Neural progenitor cell (in vitro differentiated cells): ENCODE measurements around the gene TMEM208.
A peak's percentile ranks its signal among the peaks of the same experiment; 100 is the strongest.

ENCODE experiments used
- EZH2 ChIP-seq: fragments of 200-600 bp; sonication (generic); IDR thresholded peaks from 2 replicates; pipeline ENCODE4 v1.6.1; 2017; ENCODE audit warnings: antibody characterized with exemption, mild to moderate bottlenecking, moderate library complexity
- EZH2phosphoT487 ChIP-seq: fragments of 200-600 bp; sonication (generic); IDR thresholded peaks from 2 replicates; pipeline ENCODE4 v1.6.1; 2017; ENCODE audit warnings: antibody characterized with exemption
- TF ChIP-seq, protein P1 (sequence below): fragments of 200-600 bp; sonication (generic); IDR thresholded peaks from 2 replicates; pipeline ENCODE4 v1.5.1; 2017; ENCODE audit warnings: antibody characterized with exemption, mild to moderate bottlenecking

GRCh38 chr16:67260426-67261063, 33.6 kb downstream of the TMEM208 start:
- TF ChIP-seq, protein P1, sequence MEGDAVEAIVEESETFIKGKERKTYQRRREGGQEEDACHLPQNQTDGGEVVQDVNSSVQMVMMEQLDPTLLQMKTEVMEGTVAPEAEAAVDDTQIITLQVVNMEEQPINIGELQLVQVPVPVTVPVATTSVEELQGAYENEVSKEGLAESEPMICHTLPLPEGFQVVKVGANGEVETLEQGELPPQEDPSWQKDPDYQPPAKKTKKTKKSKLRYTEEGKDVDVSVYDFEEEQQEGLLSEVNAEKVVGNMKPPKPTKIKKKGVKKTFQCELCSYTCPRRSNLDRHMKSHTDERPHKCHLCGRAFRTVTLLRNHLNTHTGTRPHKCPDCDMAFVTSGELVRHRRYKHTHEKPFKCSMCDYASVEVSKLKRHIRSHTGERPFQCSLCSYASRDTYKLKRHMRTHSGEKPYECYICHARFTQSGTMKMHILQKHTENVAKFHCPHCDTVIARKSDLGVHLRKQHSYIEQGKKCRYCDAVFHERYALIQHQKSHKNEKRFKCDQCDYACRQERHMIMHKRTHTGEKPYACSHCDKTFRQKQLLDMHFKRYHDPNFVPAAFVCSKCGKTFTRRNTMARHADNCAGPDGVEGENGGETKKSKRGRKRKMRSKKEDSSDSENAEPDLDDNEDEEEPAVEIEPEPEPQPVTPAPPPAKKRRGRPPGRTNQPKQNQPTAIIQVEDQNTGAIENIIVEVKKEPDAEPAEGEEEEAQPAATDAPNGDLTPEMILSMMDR: peak; percentile 61
- TF ChIP-seq EZH2: no peak
- TF ChIP-seq EZH2phosphoT487: no peak
